CD14-positive monocyte (primary cell): ENCODE measurements around the gene SFMBT2. TPM values are rescaled to one million over a fixed set of nuclear protein-coding genes. Genes with fewer than 3 reads are reported as not detected.
"Not testable (repeated sequence)": the region's sequence is repeated elsewhere in the genome, so short reads cannot be mapped to it uniquely, and the experiment has no call there.

Experiments used
- DNase-seq, 3 donors: peaks; one replicate each; pipeline ENCODE4 v3.0.0-alpha.2; 2011 to 2022
- H2AFZ ChIP-seq: 2 replicates; pipeline ENCODE4 v1.6.0; 2012; ENCODE audit warnings: mild to moderate bottlenecking, low read depth, low read length, inconsistent platforms; ENCODE audit not compliant: insufficient read depth, poor library complexity, severe bottlenecking
- H3K27ac ChIP-seq, 2 donors: 1 replicate in 1 of 2; 2 replicates in 1 of 2; pipeline ENCODE4 v1.5.1; 2012 to 2013; ENCODE audit warnings: low read length in 2 of 2, control low read depth in 1 of 2, inconsistent platforms in 1 of 2, low read depth in 1 of 2, mild to moderate bottlenecking in 1 of 2
- H3K27me3 ChIP-seq, 2 donors: one replicate each; pipeline versions ENCODE4 v1.6.0 to v1.6.1; 2011 to 2013; ENCODE audit warnings: low read length in 2 of 2; ENCODE audit not compliant: control insufficient read depth in 2 of 2, insufficient read depth in 2 of 2
- H3K36me3 ChIP-seq, 2 donors: replicated peaks in 1 of 2; 1 replicate in 1 of 2; 2 replicates in 1 of 2; pipeline versions ENCODE4 v1.5.1 to v1.6.1; 2012 to 2013; ENCODE audit warnings: low read length in 2 of 2, control low read depth in 1 of 2, inconsistent platforms in 1 of 2, mild to moderate bottlenecking in 1 of 2; ENCODE audit not compliant: insufficient read depth in 2 of 2, control insufficient read depth in 1 of 2
- H3K4me1 ChIP-seq, 2 donors: 1 replicate in 1 of 2; 2 replicates in 1 of 2; pipeline versions ENCODE4 v1.5.1 to v1.6.1; 2012 to 2013; ENCODE audit warnings: low read length in 2 of 2, control low read depth in 1 of 2, inconsistent platforms in 1 of 2, mild to moderate bottlenecking in 1 of 2, moderate library complexity in 1 of 2; ENCODE audit not compliant: insufficient read depth in 2 of 2, control insufficient read depth in 1 of 2
- H3K4me2 ChIP-seq: replicated peaks from 2 replicates; pipeline ENCODE3; 2012; ENCODE audit warnings: low read length, moderate library complexity, mild to moderate bottlenecking; ENCODE audit not compliant: poor library complexity, severe bottlenecking; ENCODE audit errors: extremely low read depth
- H3K4me3 ChIP-seq, 3 experiments: fragments of 200-600 bp in 1 of 3; sonication (generic) in 1 of 3; replicated peaks in 1 of 3; 1 replicate in 2 of 3; 2 replicates in 1 of 3; pipeline ENCODE4 v1.5.1; 2011 to 2013; ENCODE audit warnings: low read length in 3 of 3, mild to moderate bottlenecking in 3 of 3, control low read depth in 2 of 3, low read depth in 2 of 3, inconsistent platforms in 1 of 3, moderate library complexity in 1 of 3
- H3K79me2 ChIP-seq: 2 replicates; pipeline ENCODE4 v1.6.0; 2012; ENCODE audit warnings: mild to moderate bottlenecking, control low read depth, inconsistent platforms, low read length, moderate library complexity; ENCODE audit not compliant: insufficient read depth
- H3K9ac ChIP-seq: 2 replicates; pipeline ENCODE4 v1.6.0; 2017; ENCODE audit warnings: low read length, mild to moderate bottlenecking; ENCODE audit not compliant: insufficient read depth, poor library complexity, severe bottlenecking
- H3K9me3 ChIP-seq, 2 donors: replicated peaks in 1 of 2; 1 replicate in 1 of 2; 2 replicates in 1 of 2; pipeline versions ENCODE4 v1.5.1 to v1.6.1; 2012 to 2013; ENCODE audit warnings: low read length in 2 of 2, control low read depth in 1 of 2; ENCODE audit not compliant: control insufficient read depth in 1 of 2, insufficient read depth in 1 of 2
- H4K20me1 ChIP-seq: 2 replicates; pipeline ENCODE4 v1.6.0; 2012; ENCODE audit warnings: mild to moderate bottlenecking, low read length, control low read depth, moderate library complexity; ENCODE audit not compliant: insufficient read depth
- H3K27ac Mint-ChIP-seq, 7 donors: one replicate each; pipeline ENCODE4 v1.8.0; 2020; ENCODE audit warnings: mild to moderate bottlenecking in 7 of 7, mixed read lengths in 7 of 7, moderate library complexity in 6 of 7, inconsistent platforms in 2 of 7
- H3K27me3 Mint-ChIP-seq, 3 donors: one replicate each; pipeline ENCODE4 v1.8.0; 2021 to 2022; ENCODE audit warnings: low read depth in 3 of 3, mild to moderate bottlenecking in 3 of 3, mixed read lengths in 3 of 3, moderate library complexity in 3 of 3, inconsistent platforms in 1 of 3
- H3K36me3 Mint-ChIP-seq, 2 donors: one replicate each; pipeline ENCODE4 v1.8.0; 2020; ENCODE audit warnings: mixed read lengths in 2 of 2, inconsistent platforms in 1 of 2, mild to moderate bottlenecking in 1 of 2
- H3K4me1 Mint-ChIP-seq: one replicate; pipeline ENCODE4 v1.8.0; 2020; ENCODE audit warnings: mild to moderate bottlenecking, mixed read lengths
- H3K4me3 Mint-ChIP-seq, 2 donors: one replicate each; pipeline ENCODE4 v1.8.0; 2020; ENCODE audit warnings: mild to moderate bottlenecking in 2 of 2, mixed read lengths in 2 of 2, moderate library complexity in 1 of 2
- H3K9me3 Mint-ChIP-seq, 7 donors: one replicate each; pipeline ENCODE4 v1.8.0; 2020 to 2022; ENCODE audit warnings: mixed read lengths in 7 of 7, mild to moderate bottlenecking in 6 of 7, moderate library complexity in 6 of 7, inconsistent platforms in 2 of 7
- CTCF ChIP-seq: fragments of 200-600 bp; IDR thresholded peaks from one replicate; pipeline ENCODE4 v1.8.0; 2022; ENCODE audit warnings: antibody characterized with exemption, mild to moderate bottlenecking
- WGBS: methylation state at CpG from one replicate; pipeline ENCODE4 v1.1.5; 2013; ENCODE audit warnings: missing lambda C conversion rate; ENCODE audit not compliant: insufficient coverage; 5-methylcytosine and 5-hydroxymethylcytosine counted together
- intact Hi-C, 2 donors: fragments of 100-400 bp; cut with micrococcal nuclease; formaldehyde crosslinking; loops; one replicate each; pipeline versions ENCODE4 v1.15.0 to v1.15.1; 2023
- polyA plus RNA-seq, 3 donors: library from polyadenylated mRNA; depleted of rRNA in 1 of 3; unstranded in 2 of 3; stranded (reverse) in 1 of 3; fragments of 300-500 nt in 2 of 3; fragments of >200 nt in 1 of 3; fragmentation: Illumina TruSeq in 2 of 3; gene quantifications; 1 replicate in 2 of 3; 2 replicates in 1 of 3; pipeline ENCODE4 v1.2.3, GENCODE V29; 2012 to 2021

Gene SFMBT2
- polyA plus RNA-seq, 3 donors = 0.53 to 10.9 (median 1.6) TPM

- peaks cover 10 to 24% of the 10 kb centered on the region in 2 donors for H3K36me3 Mint-ChIP-seq
- H4K20me1 ChIP-seq = peaks cover 7% of the 10 kb centered on the region
- H3K4me1 Mint-ChIP-seq = no peaks in the 10 kb centered on the region
- peaks cover 0 to 4% (median 2%) of the 10 kb centered on the region in 7 donors for H3K9me3 Mint-ChIP-seq
- no peak for DNase-seq
- WGBS = 89% methylated on average over 2 of the region's 5 CpGs
- no peak overlapping the region for H3K4me3 Mint-ChIP-seq
- peaks cover 88% of the 10 kb centered on the region for H3K79me2 ChIP-seq
- H2AFZ ChIP-seq = no peak overlapping the region
- H3K4me1 ChIP-seq = no peaks in the 10 kb centered on the region
- H3K36me3 ChIP-seq = peaks cover 0 to 3% of the 10 kb centered on the region in 2 donors
- TF ChIP-seq CTCF = no peak
- H3K27me3 ChIP-seq = no peaks in the 10 kb centered on the region
- H3K27ac Mint-ChIP-seq = no peak overlapping the region
- no peaks in the 10 kb centered on the region for H3K27me3 Mint-ChIP-seq
- H3K9ac ChIP-seq = no peak overlapping the region
- no peaks in the 10 kb centered on the region for H3K9me3 ChIP-seq
- no peak overlapping the region for H3K27ac ChIP-seq
- H3K4me3 ChIP-seq = no peak overlapping the region
- H3K4me2 ChIP-seq = no peak overlapping the region
- intact Hi-C loops = no loop called here
Measured at GRCh38 chr10:7300384-7300971, 110.4 kb downstream of the SFMBT2 start.

GRCh38 chr10:7299601-7300325 lies 111.1 kb downstream of the SFMBT2 start:
- peaks cover 88% of the 10 kb centered on the region for H3K79me2 ChIP-seq
- H3K27me3 Mint-ChIP-seq, H3K4me2 ChIP-seq, H3K4me1 Mint-ChIP-seq, H3K27me3 ChIP-seq, H3K4me3 ChIP-seq, H3K9me3 ChIP-seq, H3K27ac ChIP-seq, H3K4me3 Mint-ChIP-seq, H3K9ac ChIP-seq, H3K4me1 ChIP-seq, H2AFZ ChIP-seq, intact Hi-C loops, H4K20me1 ChIP-seq, H3K9me3 Mint-ChIP-seq, DNase-seq, H3K36me3 ChIP-seq: not testable (repeated sequence)
- WGBS = no CpG with 5 or more reads among the region's 7 CpGs
- peaks cover 10 to 24% of the 10 kb centered on the region in 2 donors for H3K36me3 Mint-ChIP-seq
- H3K27ac Mint-ChIP-seq = peak overlapping the region in 1 of 7 donors; percentile 21
